ENCODE results near the gene DUOX1. TPM values are rescaled to one million over a fixed set of nuclear protein-coding genes. Genes with fewer than 3 reads are reported as not detected.

Gene DUOX1
- total and polyA plus RNA-seq, 11 donors, result 0.11 to 1.6 (median 0.52) TPM

DNA sequence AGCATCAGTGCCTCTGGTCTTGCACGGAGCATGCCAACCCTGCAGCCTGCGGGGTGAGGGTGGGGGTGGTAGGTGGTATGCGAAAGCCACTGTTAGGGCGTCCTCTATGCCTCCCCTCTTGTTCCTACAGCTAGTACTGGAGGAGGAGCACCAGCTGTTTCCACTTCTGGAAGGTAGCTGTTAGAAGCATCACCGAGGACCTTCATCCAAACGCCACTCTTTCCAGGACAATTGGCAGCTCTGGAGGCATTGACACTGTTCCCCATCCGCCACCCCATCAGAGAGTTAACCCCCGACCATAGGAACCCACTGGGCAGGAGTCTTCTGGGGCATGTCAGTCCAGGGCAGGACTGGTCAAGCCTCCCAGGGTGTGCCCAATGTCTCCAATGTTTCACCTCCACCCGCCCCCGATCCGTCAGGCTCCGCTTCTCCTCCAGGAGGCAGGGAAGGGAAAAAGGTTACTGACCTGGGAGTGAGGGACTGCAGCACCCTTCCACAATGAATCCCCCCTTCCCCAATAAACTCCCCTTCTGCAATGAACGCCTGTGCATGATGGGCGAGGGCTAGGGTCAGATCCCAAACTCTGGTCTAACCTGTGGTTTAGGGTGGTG lies 16.3 kb upstream of the DUOX1 start:
- DNase-seq (no peak), ATAC-seq (no peak)
- TF ChIP-seq POLR2A (IDR thresholded peaks at IDR 0.05), result no peak
- TF ChIP-seq, protein P1, sequence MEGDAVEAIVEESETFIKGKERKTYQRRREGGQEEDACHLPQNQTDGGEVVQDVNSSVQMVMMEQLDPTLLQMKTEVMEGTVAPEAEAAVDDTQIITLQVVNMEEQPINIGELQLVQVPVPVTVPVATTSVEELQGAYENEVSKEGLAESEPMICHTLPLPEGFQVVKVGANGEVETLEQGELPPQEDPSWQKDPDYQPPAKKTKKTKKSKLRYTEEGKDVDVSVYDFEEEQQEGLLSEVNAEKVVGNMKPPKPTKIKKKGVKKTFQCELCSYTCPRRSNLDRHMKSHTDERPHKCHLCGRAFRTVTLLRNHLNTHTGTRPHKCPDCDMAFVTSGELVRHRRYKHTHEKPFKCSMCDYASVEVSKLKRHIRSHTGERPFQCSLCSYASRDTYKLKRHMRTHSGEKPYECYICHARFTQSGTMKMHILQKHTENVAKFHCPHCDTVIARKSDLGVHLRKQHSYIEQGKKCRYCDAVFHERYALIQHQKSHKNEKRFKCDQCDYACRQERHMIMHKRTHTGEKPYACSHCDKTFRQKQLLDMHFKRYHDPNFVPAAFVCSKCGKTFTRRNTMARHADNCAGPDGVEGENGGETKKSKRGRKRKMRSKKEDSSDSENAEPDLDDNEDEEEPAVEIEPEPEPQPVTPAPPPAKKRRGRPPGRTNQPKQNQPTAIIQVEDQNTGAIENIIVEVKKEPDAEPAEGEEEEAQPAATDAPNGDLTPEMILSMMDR (IDR thresholded peaks at IDR 0.05), result no peak
- no peaks in the 10 kb centered on the region for H3K36me3 ChIP-seq
- no peak overlapping the region for H3K27ac ChIP-seq
- peaks cover 49 to 89% (median 73%) of the 10 kb centered on the region in 9 donors for H3K27me3 ChIP-seq
- intact Hi-C loops (cut with DNase I), result loop anchor here in 3 of 10 donors (10.0 kb wide), 4 partner anchors 49 to 149 kb away; no protein-coding TSS in a partner anchor
- H3K4me1 ChIP-seq, result peaks cover 3 to 48% (median 21%) of the 10 kb centered on the region in 12 donors
- no peaks in the 10 kb centered on the region for H3K9me3 ChIP-seq
- WGBS, 4 donors, result 7 to 18% (median 14%) methylated on average over 14 of the region's 14 CpGs
- H3K4me3 ChIP-seq, result no peak overlapping the region

DNA sequence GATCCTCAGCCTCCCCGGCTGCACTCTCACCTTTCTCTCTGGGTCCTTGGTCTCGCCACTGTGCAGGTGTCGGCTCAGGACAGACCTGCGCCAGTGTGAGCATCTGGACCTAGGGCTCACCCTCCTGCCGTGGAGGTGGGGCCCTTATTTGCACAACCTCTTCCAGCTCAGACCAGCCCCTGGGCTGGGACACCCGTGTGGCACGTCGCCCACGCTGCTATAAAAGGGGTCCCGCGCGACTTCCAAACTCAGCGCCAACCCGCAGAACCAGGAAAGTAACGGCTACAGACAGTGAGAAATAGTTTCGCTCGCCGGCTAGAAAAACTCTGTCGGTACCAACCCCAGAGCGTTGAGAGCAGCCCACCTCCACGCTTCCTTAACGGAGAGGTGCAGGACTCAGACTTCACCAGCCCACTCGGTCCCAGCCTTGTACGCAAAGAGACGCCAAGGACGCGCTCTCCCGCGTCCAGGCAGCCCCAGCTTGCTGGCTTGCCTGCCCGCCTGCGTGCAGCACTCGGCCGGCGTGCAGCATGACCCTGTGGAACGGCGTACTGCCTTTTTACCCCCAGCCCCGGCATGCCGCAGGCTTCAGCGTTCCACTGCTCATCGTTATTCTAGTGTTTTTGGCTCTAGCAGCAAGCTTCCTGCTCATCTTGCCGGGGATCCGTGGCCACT lies 15.6 kb upstream of the DUOX1 start, which contains the start of the genes DUOX2 and DUOXA2:
Gene DUOX2, minus strand, starts transcription at position 97 of the 675 bp plus-strand sequence. CDS start 761 bp downstream, outside the sequence.
Gene DUOXA2, plus strand, starts transcription at position 251 of the 675 bp plus-strand sequence. Its CDS starts 280 bp downstream, at position 531.
- Histone ChIP-seq H3K4me1 (peaks cover 3 to 48% (median 21%) of the 10 kb centered on the region in 12 donors), H3K27ac (no peak within 1 kb of the TSS), H3K36me3 (no peaks in the 10 kb centered on the region), H3K27me3 (peaks cover 49 to 89% (median 75%) of the 10 kb centered on the region in 9 donors), H3K4me3 (peak within 1 kb of the TSS in 7 of 12 donors; percentile 13 to 29 (median 19)), H3K9me3 (no peaks in the 10 kb centered on the region)
- TF ChIP-seq, protein P1 (IDR thresholded peaks at IDR 0.05), result no peak
- no peak for TF ChIP-seq POLR2A (IDR thresholded peaks at IDR 0.05)
- no peak for ATAC-seq
- no peak for DNase-seq
- intact Hi-C loops (cut with DNase I), result loop anchor here in 3 of 10 donors (10.0 kb wide), 4 partner anchors 49 to 149 kb away; no protein-coding TSS in a partner anchor
- WGBS, 4 donors, result 3 to 5% (median 4%) methylated on average over 42 of the region's 42 CpGs

DNA sequence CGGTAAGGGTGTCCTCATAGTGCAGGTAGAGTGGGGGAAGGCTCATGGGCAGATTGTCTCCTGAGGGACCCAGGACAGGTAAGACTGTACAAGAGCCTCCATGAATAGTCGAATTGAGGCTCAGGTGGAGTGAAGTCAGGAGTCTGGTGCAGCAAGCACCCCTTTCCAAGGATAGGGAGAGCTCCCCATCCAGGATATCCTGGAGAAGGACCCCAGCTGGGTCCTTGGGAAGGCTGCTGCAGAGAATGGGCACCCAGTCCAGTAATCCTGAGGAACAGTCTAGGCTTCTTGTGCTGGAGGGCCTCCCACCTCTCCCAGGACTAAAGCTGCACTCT lies 15.1 kb upstream of the DUOX1 start:
- ATAC-seq (no peak), DNase-seq (no peak)
- H3K4me1 ChIP-seq, result peaks cover 3 to 48% (median 21%) of the 10 kb centered on the region in 12 donors
- TF ChIP-seq POLR2A (IDR thresholded peaks at IDR 0.05), result no peak
- TF ChIP-seq, protein P1 (IDR thresholded peaks at IDR 0.05), result no peak
- WGBS, 4 donors, result 11 to 23% (median 16%) methylated on average over 2 of the region's 2 CpGs
- no peak overlapping the region for H3K27ac ChIP-seq
- peaks cover 47 to 88% (median 72%) of the 10 kb centered on the region in 9 donors for H3K27me3 ChIP-seq
- H3K4me3 ChIP-seq, result peak overlapping the region in 4 of 12 donors; percentile 13 to 29 (median 21)
- no peaks in the 10 kb centered on the region for H3K36me3 ChIP-seq
- intact Hi-C loops (cut with DNase I), result loop anchor here in 5 of 10 donors (5.0 to 10.0 kb wide), 7 partner anchors 50 to 150 kb away; no protein-coding TSS in a partner anchor
- H3K9me3 ChIP-seq, result no peaks in the 10 kb centered on the region

DNA sequence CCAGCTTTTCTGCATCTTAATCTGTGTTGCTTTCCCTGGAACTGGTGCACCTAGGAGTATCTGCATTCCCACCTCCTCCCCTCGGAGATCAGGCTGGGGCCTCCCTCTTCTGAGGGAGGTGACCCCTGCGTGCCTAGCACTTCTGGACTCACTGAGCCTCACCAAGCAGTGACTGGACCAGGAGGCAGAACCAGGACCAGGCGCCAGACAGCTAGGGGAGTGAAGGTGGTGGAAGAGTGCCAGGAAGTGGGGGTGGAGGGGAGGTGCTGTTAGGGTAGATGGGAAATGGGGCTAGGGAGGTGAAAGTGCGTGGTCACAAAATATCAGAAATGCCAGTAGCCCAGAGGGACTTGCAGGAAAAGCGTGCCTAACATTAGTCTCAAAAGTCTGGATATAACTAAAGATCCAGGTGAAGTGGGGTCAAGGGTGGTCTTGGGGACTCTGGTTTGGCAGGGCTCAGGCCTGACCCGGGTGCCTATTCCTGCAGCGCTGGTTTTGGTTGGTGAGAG lies 14.4 kb upstream of the DUOX1 start:
- WGBS, 4 donors, result 52 to 64% (median 60%) methylated on average over 7 of the region's 7 CpGs
- H3K36me3 ChIP-seq, result no peaks in the 10 kb centered on the region
- H3K4me1 ChIP-seq, result peaks cover 3 to 48% (median 21%) of the 10 kb centered on the region in 12 donors
- no peak for DNase-seq
- H3K27ac ChIP-seq, result no peak overlapping the region
- H3K27me3 ChIP-seq, result peaks cover 47 to 87% (median 65%) of the 10 kb centered on the region in 9 donors
- intact Hi-C loops (cut with DNase I), result loop anchor here in 5 of 10 donors (5.0 to 10.0 kb wide), 7 partner anchors 51 to 151 kb away; no protein-coding TSS in a partner anchor
- TF ChIP-seq, protein P1 (IDR thresholded peaks at IDR 0.05), result no peak
- no peak for TF ChIP-seq POLR2A (IDR thresholded peaks at IDR 0.05)
- no peak for ATAC-seq
- H3K9me3 ChIP-seq, result no peaks in the 10 kb centered on the region
- H3K4me3 ChIP-seq, result no peak overlapping the region
